GM12892 (cell line): ENCODE measurements around the gene CENPW.

Experiments used
- POLR2A ChIP-seq: IDR thresholded peaks from 2 replicates; pipeline ENCODE4 v1.6.1; 2011; ENCODE audit warnings: low read depth, low read length, control low read depth
- POLR2AphosphoS5 ChIP-seq: IDR thresholded peaks from 2 replicates; pipeline ENCODE4 v1.6.1; 2011; ENCODE audit warnings: low read depth, low read length, control low read depth

- TF ChIP-seq POLR2AphosphoS5 (no peak), POLR2A (no peak)
Observed at GRCh38 chr6:126308362-126308761, 31.6 kb upstream of the CENPW start.
